HG03103 (cell line): Measurements from ENCODE around the gene SF3B6.
A peak's percentile ranks its signal among the peaks of the same experiment; 100 is the strongest.
"Not testable (repeated sequence)": the region's sequence is repeated elsewhere in the genome, so short reads cannot be mapped to it uniquely, and the experiment has no call there.

Source experiments
- ATAC-seq: cut with Tn5 transposase; IDR thresholded peaks from one replicate; pipeline ENCODE4 v1.9.1; 2021; ENCODE audit warnings: low read depth; ENCODE audit not compliant: unreplicated experiment

Gene SF3B6

GRCh38 chr2:24095171-24095677 is 19.1 kb upstream of the SF3B6 start:
- ATAC-seq = not testable (repeated sequence)

DNA sequence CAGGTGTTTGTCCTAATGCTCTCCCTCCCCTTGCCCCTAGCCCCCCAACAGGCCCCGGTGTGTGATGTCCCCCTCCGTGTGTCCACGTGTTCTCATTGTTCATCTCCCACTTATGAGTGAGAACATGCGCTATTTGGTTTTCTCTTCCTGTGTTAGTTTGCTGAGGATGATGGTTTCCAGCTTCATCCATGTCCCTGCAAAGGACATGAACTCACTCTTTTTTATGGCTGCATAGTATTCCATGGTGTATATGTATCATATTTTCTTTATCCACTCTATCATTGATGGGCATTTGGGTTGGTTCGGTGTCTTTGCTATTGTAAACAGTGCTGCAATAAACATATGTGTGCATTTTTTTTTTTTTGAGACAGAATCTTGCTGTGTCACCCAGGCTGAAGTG is 17.1 kb upstream of the SF3B6 start:
- not testable (repeated sequence) for ATAC-seq

DNA sequence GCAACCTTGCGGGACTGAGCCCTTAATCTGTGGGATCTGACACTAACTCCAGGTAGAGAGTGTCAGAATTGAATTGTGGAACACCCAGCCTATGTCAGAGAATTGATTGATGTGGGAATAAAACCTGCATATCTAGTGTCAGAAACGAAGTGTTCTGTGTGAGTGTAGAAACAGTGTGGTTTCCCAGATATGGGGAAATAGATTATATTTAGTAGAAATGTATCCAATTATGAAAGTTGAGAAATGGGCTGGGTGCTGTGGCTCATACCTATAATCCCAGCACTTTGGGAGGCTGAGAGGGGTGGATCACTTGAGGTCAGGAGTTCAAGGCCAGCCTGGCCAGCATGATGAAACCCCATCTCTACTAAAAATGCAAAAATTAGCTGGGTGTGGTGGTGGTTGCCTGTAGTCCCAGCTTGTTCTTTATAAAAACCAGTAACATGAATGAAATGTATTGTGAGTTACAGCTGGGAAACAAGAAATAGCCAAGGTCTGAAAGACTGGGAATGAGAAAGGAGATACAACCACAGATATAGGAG is 12.8 kb upstream of the SF3B6 start:
- ATAC-seq = no peak

DNA sequence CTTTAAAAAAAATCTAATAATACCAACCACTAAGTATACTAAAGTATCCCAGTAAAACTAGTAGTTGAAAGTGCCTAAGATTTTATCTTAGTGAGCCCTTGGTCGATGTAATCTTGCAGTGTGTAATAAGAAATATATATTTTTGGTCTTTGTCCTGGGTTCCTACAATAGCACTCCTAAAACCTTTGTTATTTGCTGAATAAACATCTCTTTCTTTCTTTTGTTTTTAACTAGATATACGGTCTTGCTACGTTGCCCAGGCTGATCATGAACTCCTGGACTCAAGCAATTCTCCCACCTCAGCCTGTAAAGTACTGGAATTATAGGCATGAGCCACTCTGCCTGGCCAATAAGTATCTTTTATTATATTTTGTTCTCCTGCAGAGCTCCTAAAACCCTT is 10.9 kb upstream of the SF3B6 start:
- ATAC-seq = no peak

- ATAC-seq = no peak
Measured at GRCh38 chr2:24086241-24086640, 10.1 kb upstream of the SF3B6 start.

- no peak for ATAC-seq
Measured at GRCh38 chr2:24085200-24085489, 9.0 kb upstream of the SF3B6 start.

- ATAC-seq = peak; percentile 70
Measured at GRCh38 chr2:24084386-24085199, 8.5 kb upstream of the SF3B6 start, which contains the start of gene TP53I3. Gene TP53I3 (minus strand): TSS chr2:24084834. CDS start chr2:24084326, 508 bp downstream.

DNA sequence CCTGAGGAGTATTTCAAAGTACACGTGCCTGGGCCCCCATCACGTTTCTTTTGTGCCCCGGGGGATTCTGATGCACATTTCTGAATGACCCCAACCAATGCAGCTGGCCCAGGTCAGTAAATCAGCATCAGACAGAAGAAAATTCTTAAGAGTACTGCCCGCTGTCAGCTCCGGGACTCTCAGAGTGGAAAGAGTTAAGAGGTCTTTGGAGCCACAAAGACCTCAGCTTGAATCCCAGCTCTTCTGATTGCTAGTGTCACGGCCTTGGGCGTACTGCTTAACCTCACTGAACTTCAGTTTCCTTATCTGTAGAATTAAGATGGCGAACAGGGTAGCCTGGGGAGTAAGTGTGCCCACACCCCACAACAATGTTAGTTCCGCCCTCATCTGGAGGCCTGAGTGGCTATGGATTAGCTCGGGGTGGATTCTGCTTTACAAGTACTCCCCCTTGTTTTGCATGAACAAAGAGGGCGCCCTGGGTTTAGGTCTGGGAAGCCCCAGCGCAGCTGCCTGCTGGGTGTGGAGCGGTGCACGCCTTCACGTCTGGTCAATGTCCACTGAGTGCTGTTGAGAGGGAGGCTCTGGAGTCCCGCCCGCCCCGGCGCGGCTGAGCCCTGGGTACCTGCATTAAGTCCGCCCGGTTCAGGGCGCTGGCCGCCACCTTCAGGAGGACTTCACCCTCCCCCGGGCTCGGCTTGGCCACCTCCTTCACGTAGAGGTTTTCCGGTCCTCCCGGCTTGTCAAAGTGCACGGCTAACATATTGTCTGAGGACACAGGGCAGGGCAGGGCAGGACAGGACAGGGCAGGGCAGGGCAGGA is 7.7 kb upstream of the SF3B6 start:
- ATAC-seq = peak; percentile 72

DNA sequence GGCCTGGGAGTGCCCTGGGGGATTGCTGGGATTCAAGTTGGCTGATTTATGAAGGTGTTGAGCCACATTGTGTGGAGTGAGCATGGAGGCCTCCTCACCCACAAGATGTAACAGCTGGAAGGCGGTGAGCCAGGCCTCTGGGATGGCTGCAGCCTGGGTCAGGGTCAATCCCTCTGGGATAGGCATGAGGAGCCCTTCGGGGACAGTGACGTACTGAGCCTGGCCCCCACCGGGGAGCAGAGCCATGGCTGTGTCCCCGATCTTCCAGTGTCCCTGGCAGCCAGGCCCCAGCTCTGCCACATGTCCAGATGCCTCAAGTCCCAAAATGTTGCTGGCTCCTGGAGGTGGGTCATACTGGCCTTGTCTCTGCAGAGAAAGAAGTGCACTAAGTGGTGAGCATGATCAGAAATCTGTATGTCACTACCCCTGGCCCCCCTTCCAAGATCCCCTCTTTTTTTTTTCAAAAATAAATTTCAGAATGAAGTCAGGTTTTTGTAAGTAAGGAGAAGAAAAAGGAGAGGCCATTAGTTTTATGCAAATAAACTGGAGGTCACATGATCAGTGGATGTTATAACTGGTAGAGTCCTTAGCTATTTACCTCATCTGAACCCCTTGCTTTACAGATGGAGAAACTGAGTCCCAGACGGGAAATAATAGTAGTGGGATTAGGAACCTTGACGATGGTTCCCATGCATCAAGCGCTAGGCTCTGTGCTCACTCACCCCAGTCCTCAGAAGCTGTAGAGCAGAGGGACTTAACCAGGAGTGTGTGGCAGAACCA is 6.9 kb upstream of the SF3B6 start:
- no peak for ATAC-seq

GRCh38 chr2:24080701-24081100 is 4.6 kb upstream of the SF3B6 start:
- ATAC-seq = no peak

DNA sequence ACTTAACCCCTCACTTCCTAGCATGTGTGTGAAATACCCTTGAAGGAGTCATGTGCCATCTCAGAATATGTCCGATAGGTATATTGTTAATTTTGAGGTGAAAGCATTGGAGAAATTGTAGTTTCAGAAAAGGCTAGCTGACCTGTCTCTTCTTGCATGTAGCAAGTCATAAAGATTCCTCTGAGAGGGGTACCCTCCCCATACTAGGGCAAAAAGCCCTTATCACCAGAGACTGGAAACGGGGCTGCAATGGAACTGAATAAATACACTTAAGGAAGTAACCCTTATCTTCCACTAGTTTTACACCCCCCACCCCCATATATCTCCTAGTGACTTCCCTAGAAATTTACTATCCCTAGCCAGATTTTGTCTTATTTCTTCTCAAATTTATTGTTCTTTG is 1.8 kb upstream of the SF3B6 start:
- no peak for ATAC-seq

GRCh38 chr2:24077535-24077877 is 1.4 kb upstream of the SF3B6 start:
- ATAC-seq = no peak

- ATAC-seq = peak; percentile 1
Measured at GRCh38 chr2:24076849-24077534, 866 bp upstream of the SF3B6 start.

- ATAC-seq = no peak
Measured at GRCh38 chr2:24075259-24075658, 867 bp downstream of the SF3B6 start.

- ATAC-seq = no peak
Measured at GRCh38 chr2:24073816-24074215, 2.3 kb downstream of the SF3B6 start.

DNA sequence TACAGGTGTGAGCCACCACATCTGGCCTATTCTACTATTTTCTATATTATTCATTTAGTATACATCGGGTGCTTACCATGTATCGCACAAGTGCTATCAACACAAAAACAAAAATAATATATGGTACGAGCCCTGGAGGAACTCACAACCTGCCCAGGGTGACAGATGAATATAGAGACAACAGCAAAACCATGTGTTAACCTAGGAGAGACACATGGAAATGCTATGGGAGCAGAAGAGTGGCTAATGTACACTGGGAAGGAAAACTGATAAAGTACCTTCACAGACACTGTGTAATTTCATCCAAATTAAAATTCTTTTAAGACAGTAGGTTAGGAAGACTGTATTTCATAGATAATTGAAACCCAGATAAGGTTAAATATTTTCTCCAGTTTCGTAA is 3.9 kb downstream of the SF3B6 start:
- no peak for ATAC-seq

DNA sequence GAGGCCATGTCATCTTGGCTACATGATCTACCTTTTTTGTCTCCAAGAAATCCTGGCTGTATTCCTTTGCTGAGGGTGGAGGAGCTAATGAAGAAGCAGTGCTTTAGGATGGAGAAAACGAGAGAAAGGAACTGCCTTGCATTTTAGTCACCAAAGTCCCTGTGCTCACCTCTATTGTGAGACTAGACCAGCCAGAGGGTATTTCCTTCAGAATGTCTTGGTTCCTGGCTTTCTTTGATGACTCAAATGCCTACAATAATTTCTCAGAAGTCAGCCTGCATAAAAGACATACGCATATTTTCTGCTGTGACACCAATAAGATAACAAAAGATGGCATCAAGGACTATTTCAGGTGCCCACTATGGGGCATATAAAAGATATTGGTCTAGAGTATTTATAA is 10.8 kb downstream of the SF3B6 start:
- ATAC-seq = no peak

GRCh38 chr2:24058564-24059271 is 17.4 kb downstream of the SF3B6 start:
- ATAC-seq = no peak

DNA sequence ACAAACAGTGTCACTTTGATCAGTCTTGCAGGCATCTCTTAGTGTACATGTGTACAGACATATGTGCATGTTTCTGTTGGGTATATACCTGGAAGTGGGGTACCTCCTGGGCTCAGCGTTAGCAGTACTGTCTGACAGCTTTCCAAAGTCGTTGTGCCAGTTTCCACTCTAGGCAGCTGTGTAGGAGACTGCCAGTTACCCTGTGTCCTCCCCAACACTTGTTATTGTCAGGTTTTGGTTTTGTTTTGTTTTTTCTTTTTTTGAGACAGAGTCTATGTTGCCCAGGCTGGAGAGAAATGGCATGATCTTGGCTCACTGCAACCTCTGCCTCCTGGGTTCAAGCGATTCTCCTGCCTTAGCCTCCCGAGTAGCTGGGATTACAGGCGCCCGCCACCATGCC is 20.4 kb downstream of the SF3B6 start:
- ATAC-seq = no peak
